PC-3 (cell line): ENCODE results near the gene PYROXD2. TPM values are rescaled to one million over a fixed set of nuclear protein-coding genes. Genes with fewer than 3 reads are reported as not detected.

Experiments used
- ATAC-seq: fragments of 200-7000 bp; cut with Tn5 transposase; 2 replicates; pipeline ENCODE4 v1.9.1; 2020; ENCODE audit warnings: mild to moderate bottlenecking, moderate library complexity
- BruUV-seq: library from RNA; stranded (reverse); fragments of 400-500 nt; replicated peaks from 2 replicates; lab custom pipeline; 2021; lab: Mats Ljungman, UMichigan
- CTCF ChIA-PET: fragments of 300-600 bp; sonication (Branson Sonifier 250); formaldehyde crosslinking; loops from one replicate; lab custom pipeline; 2022; ENCODE audit warnings: antibody characterized with exemption; lab: Charles Lee
- POLR2A ChIA-PET: fragments of 300-600 bp; sonication (Branson Sonifier 250); formaldehyde crosslinking; loops from one replicate; lab custom pipeline; 2022; ENCODE audit warnings: antibody characterized with exemption; ENCODE audit not compliant: unreplicated experiment; lab: Charles Lee
- DNase-seq: peaks from one replicate; pipeline ENCODE4 v3.0.0-alpha.2; 2015
- H2AFZ ChIP-seq: fragments of 300-600 bp; sonication (generic); 2 replicates; pipeline ENCODE4 v1.6.0; 2016; ENCODE audit warnings: antibody characterized with exemption, low read length
- H3F3A ChIP-seq: fragments of 300-600 bp; sonication (generic); one replicate; pipeline ENCODE4 v1.6.0; 2017; ENCODE audit warnings: antibody characterized with exemption, low read length, control low read depth, mild to moderate bottlenecking; ENCODE audit not compliant: unreplicated experiment
- H3K27ac ChIP-seq: fragments of 300-600 bp; sonication (generic); 2 replicates; pipeline ENCODE4 v1.5.1; 2016; ENCODE audit warnings: mild to moderate bottlenecking, low read length
- H3K27me3 ChIP-seq: fragments of 300-600 bp; sonication (generic); 2 replicates; pipeline ENCODE4 v1.6.1; 2016; ENCODE audit warnings: low read length, mixed read lengths
- H3K36me3 ChIP-seq: fragments of 300-600 bp; sonication (generic); 2 replicates; pipeline ENCODE4 v1.6.1; 2016; ENCODE audit warnings: low read depth, mixed run types, low read length, mixed read lengths
- H3K4me1 ChIP-seq: fragments of 300-600 bp; sonication (generic); 2 replicates; pipeline ENCODE4 v1.5.1; 2016; ENCODE audit warnings: low read length; ENCODE audit not compliant: insufficient read depth
- H3K4me2 ChIP-seq: fragments of 300-600 bp; sonication (generic); 2 replicates; pipeline ENCODE4 v1.6.0; 2016; ENCODE audit warnings: low read length
- H3K4me3 ChIP-seq: fragments of 300-600 bp; sonication (generic); 2 replicates; pipeline ENCODE4 v1.5.1; 2016; ENCODE audit warnings: mild to moderate bottlenecking, low read length, mixed read lengths
- H3K79me2 ChIP-seq: fragments of 300-600 bp; sonication (generic); 2 replicates; pipeline ENCODE4 v1.6.1; 2017; ENCODE audit warnings: low read length, mixed read lengths
- H3K9ac ChIP-seq: fragments of 300-600 bp; sonication (generic); 2 replicates; pipeline ENCODE4 v1.6.0; 2016; ENCODE audit warnings: mild to moderate bottlenecking, low read length
- H3K9me2 ChIP-seq: fragments of 300-600 bp; sonication (generic); replicated peaks from 2 replicates; pipeline ENCODE4 v1.6.1; 2016; ENCODE audit warnings: mixed run types, low read length, mixed read lengths
- H3K9me3 ChIP-seq: fragments of 300-600 bp; sonication (generic); 2 replicates; pipeline ENCODE4 v1.6.1; 2016; ENCODE audit warnings: low read length, mixed read lengths
- H4K20me1 ChIP-seq: fragments of 300-600 bp; sonication (generic); 2 replicates; pipeline ENCODE4 v1.6.1; 2016; ENCODE audit warnings: low read length, mixed read lengths
- EZH2 ChIP-seq: fragments of 300-600 bp; sonication (generic); IDR thresholded peaks from one replicate; pipeline ENCODE4 v1.6.1; 2017; ENCODE audit warnings: antibody characterized with exemption, mild to moderate bottlenecking, low read length; ENCODE audit not compliant: unreplicated experiment
- EZH2phosphoT487 ChIP-seq: fragments of 300-600 bp; sonication (generic); IDR thresholded peaks from 2 replicates; pipeline ENCODE4 v1.6.1; 2018; ENCODE audit warnings: mild to moderate bottlenecking, antibody characterized with exemption, low read length, borderline replicate concordance
- intact Hi-C: fragments of 100-400 bp; cut with micrococcal nuclease; formaldehyde crosslinking; loops from 2 replicates; pipeline ENCODE4 v1.9.0; 2023
- total RNA-seq: library from RNA; depleted of rRNA; stranded (reverse); fragments of >200 nt; gene quantifications from 2 replicates; pipeline ENCODE4 v1.2.3, GENCODE V29; 2014
- TF ChIP-seq, protein P1 (sequence below): fragments of 300-600 bp; sonication (generic); conservative IDR thresholded peaks from 2 replicates; pipeline ENCODE4 v1.5.1; 2017; ENCODE audit warnings: antibody characterized with exemption, low read depth, mild to moderate bottlenecking, low read length

Gene PYROXD2
- total RNA-seq, 1 experiment from 2014 or later = 3.1 TPM

- no peaks in the 10 kb centered on the region for H3K9me2 ChIP-seq
- H3K9me3 ChIP-seq = no peaks in the 10 kb centered on the region
- H3K4me3 ChIP-seq = peak overlapping the region; percentile 50
- H3F3A ChIP-seq = no peaks in the 10 kb centered on the region
- TF ChIP-seq, protein P1, sequence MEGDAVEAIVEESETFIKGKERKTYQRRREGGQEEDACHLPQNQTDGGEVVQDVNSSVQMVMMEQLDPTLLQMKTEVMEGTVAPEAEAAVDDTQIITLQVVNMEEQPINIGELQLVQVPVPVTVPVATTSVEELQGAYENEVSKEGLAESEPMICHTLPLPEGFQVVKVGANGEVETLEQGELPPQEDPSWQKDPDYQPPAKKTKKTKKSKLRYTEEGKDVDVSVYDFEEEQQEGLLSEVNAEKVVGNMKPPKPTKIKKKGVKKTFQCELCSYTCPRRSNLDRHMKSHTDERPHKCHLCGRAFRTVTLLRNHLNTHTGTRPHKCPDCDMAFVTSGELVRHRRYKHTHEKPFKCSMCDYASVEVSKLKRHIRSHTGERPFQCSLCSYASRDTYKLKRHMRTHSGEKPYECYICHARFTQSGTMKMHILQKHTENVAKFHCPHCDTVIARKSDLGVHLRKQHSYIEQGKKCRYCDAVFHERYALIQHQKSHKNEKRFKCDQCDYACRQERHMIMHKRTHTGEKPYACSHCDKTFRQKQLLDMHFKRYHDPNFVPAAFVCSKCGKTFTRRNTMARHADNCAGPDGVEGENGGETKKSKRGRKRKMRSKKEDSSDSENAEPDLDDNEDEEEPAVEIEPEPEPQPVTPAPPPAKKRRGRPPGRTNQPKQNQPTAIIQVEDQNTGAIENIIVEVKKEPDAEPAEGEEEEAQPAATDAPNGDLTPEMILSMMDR = no peak
- TF ChIP-seq EZH2 (no peak), EZH2phosphoT487 (no peak)
- peak overlapping the region; percentile 28 for H2AFZ ChIP-seq
- peak; percentile 76 for DNase-seq
- peaks cover 26% of the 10 kb centered on the region for H3K4me1 ChIP-seq
- H3K9ac ChIP-seq = peak overlapping the region; percentile 74
- no peaks in the 10 kb centered on the region for H3K36me3 ChIP-seq
- no peaks in the 10 kb centered on the region for H4K20me1 ChIP-seq
- H3K79me2 ChIP-seq = no peaks in the 10 kb centered on the region
- intact Hi-C loops = loop anchor here (1.0 to 10.0 kb wide), 5 partner anchors 11 to 140 kb away; partner anchors contain the start of genes HPS1, LOXL4 and PYROXD2
- ChIA-PET POLR2A (interaction anchor here (0.7 to 0.9 kb wide), 2 partner anchors 14 to 77 kb away, joined by 3 to 4 read pairs; no protein-coding TSS in a partner anchor), CTCF (interaction anchor here (0.7 to 0.8 kb wide), 2 partner anchors 94 to 95 kb away, joined by 4 read pairs; no protein-coding TSS in a partner anchor)
- H3K27ac ChIP-seq = peak overlapping the region; percentile 97
- TSS peak; percentile 77 for BruUV-seq
- peak overlapping the region; percentile 72 for H3K4me2 ChIP-seq
- ATAC-seq = peak; percentile 85
- H3K27me3 ChIP-seq = no peaks in the 10 kb centered on the region
These were observed 10.2 kb downstream of the PYROXD2 start for GRCh38 chr10:98404571-98405359.

GRCh38 chr10:98403812-98404504 lies 11.0 kb downstream of the PYROXD2 start:
- Histone ChIP-seq H3K9me2 (no peaks in the 10 kb centered on the region), H3K4me2 (peak overlapping the region; percentile 72), H3F3A (no peaks in the 10 kb centered on the region), H3K4me1 (peaks cover 26% of the 10 kb centered on the region), H3K27ac (peak overlapping the region; percentile 97), H3K9ac (peak overlapping the region; percentile 74), H3K9me3 (no peaks in the 10 kb centered on the region), H3K36me3 (no peaks in the 10 kb centered on the region), H3K79me2 (no peaks in the 10 kb centered on the region), H3K4me3 (peak overlapping the region; percentile 50), H4K20me1 (no peaks in the 10 kb centered on the region), H3K27me3 (no peaks in the 10 kb centered on the region), H2AFZ (peak overlapping the region; percentile 28; the same call in 1 of the 2 replicates)
- DNase-seq (peak; percentile 70), ATAC-seq (peak; percentile 79)
- ChIA-PET POLR2A (interaction anchor here (0.7 to 0.9 kb wide), 2 partner anchors 13 to 76 kb away, joined by 3 to 4 read pairs; no protein-coding TSS in a partner anchor), CTCF (interaction anchor here (0.7 to 0.8 kb wide), 2 partner anchors 93 to 95 kb away, joined by 4 read pairs; no protein-coding TSS in a partner anchor)
- TF ChIP-seq, protein P1 = no peak
- TF ChIP-seq EZH2phosphoT487 = no peak
- TF ChIP-seq EZH2 = no peak
- TSS peak; percentile 57 for BruUV-seq
- intact Hi-C loops = loop anchor here (1.0 to 10.0 kb wide), 5 partner anchors 11 to 139 kb away; partner anchors contain the start of genes HPS1, LOXL4 and PYROXD2
